ENCODE results near the gene DEXI. TPM values are rescaled to one million over a fixed set of nuclear protein-coding genes. Genes with fewer than 3 reads are reported as not detected.

DEXI gene
- total and polyA plus RNA-seq, 2 of the 4 experiments (the other 2 are of a cell fraction), result 43.7 to 63.6 TPM

- Histone ChIP-seq H2BK5ac (ENCODE audit: low read depth, low read length, poor library complexity, severe bottlenecking) (peak overlapping the region; percentile 25), H2AFZ (replicated peaks; ENCODE audit: low read length, poor library complexity) (peak overlapping the region; percentile 75), H2BK120ac (ENCODE audit: low read depth, low read length) (0 out of 2 replicates have a peak overlapping the region, but pooled peaks have one; percentile 29), H3K9me3 (ENCODE audit: control insufficient read depth, insufficient read depth, low read length) (no peaks in the 10 kb centered on the region), H3K56ac (ENCODE audit: extremely low read depth, insufficient read depth, low read length) (no peak overlapping the region), H4K20me1 (ENCODE audit: insufficient read depth, low read length) (peaks cover 5% of the 10 kb centered on the region; the same call in 1 of the 2 replicates), H3K36me3 (ENCODE audit: control insufficient read depth, insufficient read depth, low read length) (peaks cover 12% of the 10 kb centered on the region), H4K91ac (ENCODE audit: insufficient read depth, low read depth, low read length) (no peak overlapping the region), H3K79me1 (ENCODE audit: low read depth in 1 of 2, low read length in 2 of 2) (peaks cover 10 to 63% of the 10 kb centered on the region in 2 experiments), H3K27me3 (ENCODE audit: control insufficient read depth, insufficient read depth, low read length) (no peaks in the 10 kb centered on the region), H4K8ac (ENCODE audit: low read depth in 2 of 2, low read length in 2 of 2) (0 out of 4 replicates have a peak overlapping the region, but pooled peaks of 1 of the 2 experiments have one; percentile 7), H2BK20ac (ENCODE audit: low read depth, low read length) (no peak overlapping the region), H3K4me2 (ENCODE audit: low read depth, low read length) (peak overlapping the region; percentile 13), H3K4me1 (ENCODE audit: control insufficient read depth, insufficient read depth, low read length) (peaks cover 20% of the 10 kb centered on the region), H3K9ac (ENCODE audit: low read depth, low read length) (no peak overlapping the region), H4K5ac (ENCODE audit: low read depth, low read length) (no peak overlapping the region), H3K14ac (replicated peaks; ENCODE audit: low read depth, low read length) (peak overlapping the region; percentile 41), H3K23ac (ENCODE audit: low read depth, low read length) (no peak overlapping the region), H3K4me3 (ENCODE audit: insufficient read depth, low read depth, low read length) (no peak overlapping the region), H2AK9ac (replicated peaks; ENCODE audit: low read depth, low read length, poor library complexity) (peak overlapping the region; percentile 86), H2AK5ac (ENCODE audit: low read depth, low read length) (peak overlapping the region; percentile 46), H3K9me1 (ENCODE audit: insufficient read depth, low read length) (peaks cover 8% of the 10 kb centered on the region), H2BK15ac (ENCODE audit: low read depth, low read length) (no peak overlapping the region), H3K4ac (ENCODE audit: low read depth, low read length) (peak overlapping the region; percentile 68), H3K27ac (ENCODE audit: insufficient read depth, low read length) (peak overlapping the region; percentile 8; the same call in 1 of the 2 replicates), H3K18ac (ENCODE audit: low read depth, low read length) (peak overlapping the region; percentile 7; the same call in 1 of the 2 replicates)
- intact Hi-C loops (cut with micrococcal nuclease), result loop anchor here (1.0 to 10.0 kb wide), 6 partner anchors 291 to 751 kb away; no protein-coding TSS in a partner anchor
- dilution Hi-C loops (cut with HindIII; ENCODE audit: low sequenced_read_pairs, unreplicated experiment), result no loop called here
- in situ Hi-C loops (cut with MboI; ENCODE audit: low sequenced_read_pairs), result loop anchor here (10.0 to 25.0 kb wide), 4 partner anchors 573 to 848 kb away; a partner anchor contains a TSS
- DNase-seq (peak; percentile 86), ATAC-seq (ENCODE audit: low read depth) (peak; percentile 85)
- peak; percentile 98 for TF ChIP-seq RAD21 (IDR thresholded peaks at IDR 0.05; ENCODE audit: low read length)
- peak; percentile 95 for TF ChIP-seq BHLHE40 (IDR thresholded peaks at IDR 0.05; ENCODE audit: low read depth, low read length)
- TF ChIP-seq CHD1 (IDR thresholded peaks at IDR 0.05; ENCODE audit: low read depth, low read length), result no peak
- TF ChIP-seq MXI1 (IDR thresholded peaks at IDR 0.05; ENCODE audit: borderline replicate concordance, low read depth, low read length), result peak; percentile 83
- TF ChIP-seq CTCF (conservative IDR thresholded peaks at IDR 0.05; ENCODE audit: low read depth, low read length), result peak; percentile 98
- no peak for TF ChIP-seq NFE2L2 (IDR thresholded peaks at IDR 0.05; ENCODE audit: low read depth, low read length)
- 0 out of 2 replicates have a peak, but pooled peaks have one; percentile 18 for TF ChIP-seq MAZ (IDR thresholded peaks at IDR 0.05; ENCODE audit: borderline replicate concordance, low read depth, low read length)
- TF ChIP-seq SMC3 (IDR thresholded peaks at IDR 0.05; ENCODE audit: low read depth, low read length), result peak; percentile 80
- TF ChIP-seq POLR2A (IDR thresholded peaks at IDR 0.05; ENCODE audit: low read depth, low read length), result peak; percentile 35; the same call in 1 of the 2 replicates
- TF ChIP-seq RFX5 (IDR thresholded peaks at IDR 0.05; ENCODE audit: low read depth, low read length), result no peak
- TF ChIP-seq FOS (IDR thresholded peaks at IDR 0.05; ENCODE audit: low read depth, low read length), result 0 out of 2 replicates have a peak, but pooled peaks have one; percentile 3
- no peak for TF ChIP-seq MAFK (IDR thresholded peaks at IDR 0.05; ENCODE audit: low read depth, low read length)
- TF ChIP-seq ELK1 (IDR thresholded peaks at IDR 0.05; ENCODE audit: borderline replicate concordance, low read depth, low read length), result no peak
- peak; percentile 23; the same call in 1 of the 2 replicates for TF ChIP-seq CEBPB (IDR thresholded peaks at IDR 0.05; ENCODE audit: low read depth, low read length)
- no TSS peak for BruUV-seq (replicated peaks)
- ChIA-PET CTCF (interaction anchor here (0.6 to 1.6 kb wide), 21 partner anchors 10 to 568 kb away, joined by 3 to 7 read pairs (median 3); partner anchors contain the start of genes DEXI and SOCS1), POLR2A (ENCODE audit: unreplicated experiment) (interaction anchor here (1.4 kb wide), 1 partner anchor 292 kb away, joined by 9 read pairs; the partner anchor contains the start of gene SOCS1)
- 4% methylated on average over 5 of the region's 20 CpGs; no CpG with 5 or more reads in 1 of the 2 experiments for WGBS, 2 experiments (ENCODE audit: extremely low coverage in 2 of 2, insufficient read length in 1 of 2)
These were observed 22.0 kb upstream of the DEXI start for GRCh38 chr16:10964039-10964890.
